A673 (cell line): ENCODE data around the gene KPNA1.

Experiments used
- CTCF ChIP-seq: fragments of 300-800, 200-600 bp; sonication (generic); conservative IDR thresholded peaks from 2 replicates; pipeline ENCODE4 v1.5.1; 2017; ENCODE audit warnings: low read depth, mild to moderate bottlenecking, antibody characterized with exemption, low read length, moderate library complexity, mixed read lengths
- EZH2 ChIP-seq: fragments of 200-600 bp; sonication (generic); IDR thresholded peaks from 2 replicates; pipeline ENCODE4 v1.6.1; 2017; ENCODE audit warnings: borderline replicate concordance, low read depth, mild to moderate bottlenecking, mixed read lengths, antibody characterized with exemption, low read length; ENCODE audit not compliant: poor library complexity, severe bottlenecking

GRCh38 chr3:122516846-122517360 is 2.2 kb upstream of the KPNA1 start:
- TF ChIP-seq EZH2 (no peak), CTCF (no peak)
